Activated CD4-positive, alpha-beta T cell treated with anti-CD3 and anti-CD28 coated beads for 36 hours (primary cell): ENCODE measurements around the gene FBLN1. TPM values are rescaled to one million over a fixed set of nuclear protein-coding genes. Genes with fewer than 3 reads are reported as not detected.
"Not testable (repeated sequence)": the region's sequence is repeated elsewhere in the genome, so short reads cannot be mapped to it uniquely, and the experiment has no call there.

Experiments used
- ATAC-seq: fragments of 200-7000 bp; cut with Tn5 transposase; one replicate; pipeline ENCODE4 v1.10.0; 2021; ENCODE audit warnings: mild to moderate bottlenecking, moderate library complexity
- CTCF ChIA-PET: fragments of 350-600 bp; sonication (Branson Sonifier 250); formaldehyde crosslinking; loops from one replicate; lab custom pipeline; 2021; ENCODE audit warnings: antibody characterized with exemption; lab: Charles Lee
- POLR2A ChIA-PET: fragments of 350-600 bp; sonication (Branson Sonifier 250); formaldehyde crosslinking; loops from one replicate; lab custom pipeline; 2021; ENCODE audit warnings: antibody characterized with exemption, inconsistent platforms; lab: Charles Lee
- DNase-seq: peaks from one replicate; pipeline ENCODE4 v3.0.0-alpha.2; 2020
- H3K27ac Mint-ChIP-seq: one replicate; pipeline ENCODE4 v1.8.0; 2021; ENCODE audit warnings: mixed read lengths
- H3K27me3 Mint-ChIP-seq: one replicate; pipeline ENCODE4 v1.8.0; 2021; ENCODE audit warnings: mixed read lengths
- H3K36me3 Mint-ChIP-seq: one replicate; pipeline ENCODE4 v1.8.0; 2021; ENCODE audit warnings: low read depth, mixed read lengths
- H3K4me1 Mint-ChIP-seq: one replicate; pipeline ENCODE4 v1.8.0; 2021; ENCODE audit warnings: mixed read lengths
- H3K4me3 Mint-ChIP-seq: one replicate; pipeline ENCODE4 v1.8.0; 2021; ENCODE audit warnings: mild to moderate bottlenecking, moderate library complexity, mixed read lengths
- H3K9me3 Mint-ChIP-seq: one replicate; pipeline ENCODE4 v1.8.0; 2021; ENCODE audit warnings: low read depth, mixed read lengths
- intact Hi-C, 2 experiments: fragments of 100-400 bp; cut with DNase I in 1 of 2; cut with micrococcal nuclease in 1 of 2; formaldehyde crosslinking; loops; one replicate each; pipeline versions ENCODE4 v1.14.2 to v1.15.1; 2022 to 2024; cut with DNase I, micrococcal nuclease
- total RNA-seq, 2 experiments: library from RNA; stranded (reverse); gene quantifications; one replicate each; pipeline ENCODE4 v1.2.3, GENCODE V29; 2021

Gene FBLN1
- total RNA-seq, 2 experiments from 2014 or later = not detected

DNA sequence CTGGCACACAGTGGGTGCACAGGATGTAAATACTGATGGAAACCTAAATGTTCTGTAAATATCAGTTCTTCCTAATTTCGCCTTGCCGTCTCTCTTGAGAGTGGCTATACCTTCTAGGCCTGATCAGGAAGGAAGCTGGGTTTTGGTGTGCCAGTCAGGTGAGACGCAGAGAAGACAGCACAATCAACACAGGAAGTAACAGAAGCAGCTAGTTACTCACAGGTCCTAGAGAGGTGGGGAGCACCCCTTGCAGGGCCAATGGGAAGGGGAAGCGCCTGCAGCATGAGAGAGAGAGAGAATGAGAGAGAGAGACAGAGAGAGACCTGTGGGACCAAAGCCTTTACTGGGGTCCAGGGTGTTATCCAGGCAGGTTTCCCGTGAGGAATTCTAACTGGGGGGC, 80.8 kb downstream of the FBLN1 start:
- CTCF ChIA-PET = interaction anchor here (0.7 to 1.0 kb wide), 2 partner anchors 11 to 69 kb away, joined by 3 read pairs; no protein-coding TSS in a partner anchor
- Mint-ChIP-seq H3K36me3 (no peaks in the 10 kb centered on the region), H3K4me3 (no peak overlapping the region), H3K27me3 (peaks cover 2% of the 10 kb centered on the region), H3K4me1 (peaks cover 5% of the 10 kb centered on the region), H3K27ac (no peak overlapping the region), H3K9me3 (no peaks in the 10 kb centered on the region)
- DNase-seq (no peak), ATAC-seq (no peak)
- POLR2A ChIA-PET = no interaction called here
- intact Hi-C loops = no loop called here

GRCh38 chr22:45584121-45584570, 81.5 kb downstream of the FBLN1 start:
- Mint-ChIP-seq H3K27me3 (peaks cover 2% of the 10 kb centered on the region), H3K9me3 (no peaks in the 10 kb centered on the region), H3K36me3 (no peaks in the 10 kb centered on the region), H3K27ac (no peak overlapping the region), H3K4me3 (no peak overlapping the region), H3K4me1 (peaks cover 5% of the 10 kb centered on the region)
- ATAC-seq (no peak), DNase-seq (no peak)
- intact Hi-C loops = no loop called here
- ChIA-PET POLR2A (no interaction called here), CTCF (no interaction called here)

GRCh38 chr22:45584621-45585436, 82.1 kb downstream of the FBLN1 start:
- Mint-ChIP-seq H3K27me3 (peaks cover 2% of the 10 kb centered on the region), H3K36me3 (no peaks in the 10 kb centered on the region), H3K9me3 (no peaks in the 10 kb centered on the region), H3K4me3 (no peak overlapping the region), H3K27ac (no peak overlapping the region), H3K4me1 (peaks cover 5% of the 10 kb centered on the region)
- intact Hi-C loops = no loop called here
- DNase-seq (no peak), ATAC-seq (no peak)
- ChIA-PET POLR2A (no interaction called here), CTCF (no interaction called here)

- no peak overlapping the region for H3K4me3 Mint-ChIP-seq
- peaks cover 2% of the 10 kb centered on the region for H3K27me3 Mint-ChIP-seq
- ChIA-PET CTCF (no interaction called here), POLR2A (no interaction called here)
- ATAC-seq (no peak), DNase-seq (no peak)
- H3K4me1 Mint-ChIP-seq = peaks cover 5% of the 10 kb centered on the region
- intact Hi-C loops = no loop called here
- no peak overlapping the region for H3K27ac Mint-ChIP-seq
- no peaks in the 10 kb centered on the region for H3K36me3 Mint-ChIP-seq
- no peaks in the 10 kb centered on the region for H3K9me3 Mint-ChIP-seq
These were observed 82.7 kb downstream of the FBLN1 start for GRCh38 chr22:45585437-45585755.

DNA sequence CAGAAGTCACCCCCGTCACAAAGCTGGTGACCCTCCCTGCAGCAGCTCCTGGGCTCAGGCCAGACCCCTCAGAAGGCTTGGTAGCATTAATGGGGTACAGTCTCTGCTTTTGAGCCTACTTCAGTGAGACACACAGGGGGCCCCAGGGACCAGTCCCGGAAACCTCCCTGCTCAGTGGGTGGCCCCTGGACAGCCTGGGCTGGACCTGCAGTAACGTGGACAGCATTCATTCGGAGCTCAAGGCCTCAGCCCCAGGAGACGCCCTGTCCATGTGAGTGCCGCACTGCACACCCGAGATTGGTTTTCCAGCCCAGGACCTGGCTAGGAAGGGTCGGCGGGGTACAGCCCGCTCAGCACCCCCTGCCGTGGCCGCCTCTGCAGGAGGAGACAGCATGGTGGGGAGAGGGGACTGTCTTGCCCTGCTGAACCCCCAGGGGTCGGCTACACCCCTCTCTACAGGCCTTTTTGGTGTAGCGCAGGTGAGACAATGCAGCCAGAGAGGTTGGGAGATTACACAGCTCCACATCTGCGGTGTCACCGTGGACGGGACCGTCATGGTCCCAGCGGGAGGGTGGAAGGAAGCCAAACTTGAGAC, 83.4 kb downstream of the FBLN1 start:
- CTCF ChIA-PET = no interaction called here
- Mint-ChIP-seq H3K4me1 (peaks cover 5% of the 10 kb centered on the region), H3K27me3 (peaks cover 2% of the 10 kb centered on the region), H3K36me3 (no peaks in the 10 kb centered on the region), H3K9me3 (no peaks in the 10 kb centered on the region), H3K27ac (no peak overlapping the region), H3K4me3 (no peak overlapping the region)
- POLR2A ChIA-PET = no interaction called here
- ATAC-seq (no peak), DNase-seq (no peak)
- intact Hi-C loops = no loop called here

DNA sequence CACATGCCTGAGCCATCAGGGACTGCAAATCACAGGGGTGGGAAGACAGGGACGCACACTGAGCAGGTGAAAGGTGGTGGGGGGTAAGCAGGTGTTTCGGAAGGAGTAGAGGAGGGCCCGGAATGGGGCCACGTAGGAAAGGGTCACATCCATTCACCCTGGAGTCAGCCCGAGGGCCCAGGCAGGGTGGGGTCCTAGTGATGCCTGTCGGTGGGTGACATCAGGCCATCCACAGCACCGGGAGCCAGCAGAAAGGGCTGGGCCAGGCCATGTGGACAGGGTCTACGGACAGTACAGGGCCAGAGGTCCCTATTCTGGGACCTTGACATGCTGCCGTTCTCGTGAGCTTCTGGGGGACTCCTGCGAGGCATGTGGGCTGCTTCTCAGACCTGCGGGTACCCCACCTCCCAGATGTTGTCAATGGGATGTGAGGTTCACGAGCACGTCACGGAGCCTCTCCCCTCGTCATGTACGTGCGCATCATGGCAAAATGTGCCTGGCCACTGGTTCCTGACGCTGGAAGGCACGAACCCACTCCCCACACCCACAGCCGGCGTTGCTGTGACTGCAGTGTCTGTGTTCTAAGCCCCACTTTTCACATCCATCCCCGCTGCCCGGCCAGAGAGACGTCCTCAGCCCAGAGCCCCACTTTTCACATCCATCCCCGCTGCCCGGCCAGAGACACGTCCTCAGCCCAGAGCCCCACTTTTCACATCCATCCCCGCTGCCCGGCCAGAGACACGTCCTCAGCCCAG, 84.1 kb downstream of the FBLN1 start:
- POLR2A ChIA-PET = no interaction called here

DNA sequence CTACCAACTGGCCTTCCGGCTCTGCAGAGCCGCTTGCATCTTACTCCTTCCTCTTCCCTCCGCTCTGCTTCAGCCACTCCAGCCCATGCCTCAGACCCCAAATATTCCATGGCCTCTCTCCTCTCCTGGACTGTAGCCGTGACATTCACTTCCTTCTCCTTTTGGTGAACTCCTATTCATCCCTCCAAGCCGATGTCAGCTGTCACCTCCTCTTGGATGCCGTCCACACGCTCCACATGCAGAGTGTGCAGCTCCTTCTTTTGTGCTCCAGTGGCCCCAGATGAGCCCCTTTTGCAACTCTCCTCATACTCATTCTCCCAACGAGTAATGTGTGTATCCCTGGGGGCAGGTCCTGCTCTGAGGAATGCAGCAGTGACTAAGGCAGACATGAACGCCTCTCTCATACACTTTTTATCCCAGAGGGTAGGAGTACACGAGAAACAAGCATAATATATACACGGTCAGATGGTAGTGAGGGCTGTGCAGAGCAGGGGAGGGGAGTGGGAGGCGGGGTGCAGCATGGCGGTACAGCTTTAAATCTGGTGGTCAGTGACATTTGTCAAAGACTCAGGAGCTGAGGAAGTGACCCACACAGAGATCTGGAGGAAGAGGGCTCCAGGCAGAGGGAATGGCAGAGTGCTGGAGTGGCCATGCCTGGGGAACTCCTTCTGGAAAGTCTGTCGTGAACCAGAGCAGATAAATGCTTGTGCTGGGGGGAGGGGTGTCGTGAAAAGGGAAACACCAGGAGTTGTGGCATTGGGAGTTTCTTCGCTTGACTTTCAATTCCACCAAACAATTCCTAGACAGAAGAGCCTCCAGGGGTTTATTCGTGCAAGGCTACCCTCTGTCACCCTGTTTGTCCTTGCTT, 85.2 kb downstream of the FBLN1 start:
- Mint-ChIP-seq H3K9me3 (no peaks in the 10 kb centered on the region), H3K4me1 (peaks cover 5% of the 10 kb centered on the region), H3K36me3 (no peaks in the 10 kb centered on the region), H3K4me3 (no peak overlapping the region), H3K27me3 (peaks cover 2% of the 10 kb centered on the region), H3K27ac (no peak overlapping the region)
- intact Hi-C loops = no loop called here
- ATAC-seq (no peak), DNase-seq (no peak)
- CTCF ChIA-PET = interaction anchor here (0.7 kb wide), 1 partner anchor 311 kb away, joined by 3 read pairs; no protein-coding TSS in a partner anchor
- POLR2A ChIA-PET = no interaction called here

More for the DNA sequence above, 84.1 kb downstream of the FBLN1 start:
- Mint-ChIP-seq H3K36me3 (no peaks in the 10 kb centered on the region), H3K27me3 (peaks cover 2% of the 10 kb centered on the region), H3K4me3 (no peak overlapping the region), H3K9me3 (no peaks in the 10 kb centered on the region), H3K27ac (no peak overlapping the region), H3K4me1 (peaks cover 5% of the 10 kb centered on the region)
- DNase-seq (no peak), ATAC-seq (no peak)
- CTCF ChIA-PET = no interaction called here
- intact Hi-C loops = no loop called here

GRCh38 chr22:45589556-45589955, 86.9 kb downstream of the FBLN1 start:
- Mint-ChIP-seq H3K9me3 (no peaks in the 10 kb centered on the region), H3K27ac (no peak overlapping the region), H3K27me3 (peaks cover 3% of the 10 kb centered on the region), H3K36me3 (no peaks in the 10 kb centered on the region), H3K4me3 (no peak overlapping the region), H3K4me1 (no peaks in the 10 kb centered on the region)
- DNase-seq (no peak), ATAC-seq (no peak)
- POLR2A ChIA-PET = no interaction called here
- CTCF ChIA-PET = no interaction called here
- intact Hi-C loops = no loop called here

- intact Hi-C loops = no loop called here
- ChIA-PET CTCF (no interaction called here), POLR2A (no interaction called here)
- H3K4me1 Mint-ChIP-seq = no peaks in the 10 kb centered on the region
- no peak overlapping the region for H3K4me3 Mint-ChIP-seq
- no peaks in the 10 kb centered on the region for H3K9me3 Mint-ChIP-seq
- DNase-seq (no peak), ATAC-seq (no peak)
- peaks cover 6% of the 10 kb centered on the region for H3K27me3 Mint-ChIP-seq
- H3K36me3 Mint-ChIP-seq = no peaks in the 10 kb centered on the region
- H3K27ac Mint-ChIP-seq = no peak overlapping the region
These were observed 87.6 kb downstream of the FBLN1 start for GRCh38 chr22:45590262-45590661.

DNA sequence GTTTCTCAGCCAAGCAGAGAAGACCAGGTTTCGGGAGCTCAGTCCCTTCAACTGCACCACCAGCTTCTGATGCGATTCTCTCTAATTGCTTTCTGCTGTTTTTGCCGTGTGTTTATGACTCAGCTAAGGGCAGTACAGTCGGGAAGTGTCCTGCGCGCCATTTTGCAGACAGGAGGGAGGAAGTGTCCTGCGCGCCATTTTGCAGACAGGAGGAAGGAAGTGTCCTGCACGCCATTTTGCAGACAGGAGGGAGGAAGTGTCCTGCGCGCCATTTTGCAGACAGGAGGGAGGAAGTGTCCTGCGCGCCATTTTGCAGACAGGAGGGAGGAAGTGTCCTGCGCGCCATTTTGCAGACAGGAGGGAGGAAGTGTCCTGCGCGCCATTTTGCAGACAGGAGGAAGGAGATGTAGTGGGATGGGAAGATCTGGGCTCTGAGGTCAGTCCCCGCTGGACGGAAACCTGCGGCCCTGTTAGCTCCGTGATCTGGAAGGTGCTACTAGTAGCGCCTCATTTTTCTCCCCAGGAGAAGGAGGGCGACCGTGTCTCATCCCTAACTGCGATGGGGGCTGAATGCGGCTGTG, 89.0 kb downstream of the FBLN1 start:
- H3K9me3 Mint-ChIP-seq, H3K4me3 Mint-ChIP-seq, H3K27ac Mint-ChIP-seq, H3K27me3 Mint-ChIP-seq, H3K36me3 Mint-ChIP-seq, DNase-seq, POLR2A ChIA-PET, ATAC-seq, intact Hi-C loops, H3K4me1 Mint-ChIP-seq: not testable (repeated sequence)
- CTCF ChIA-PET = interaction anchor here (0.5 to 1.4 kb wide), 4 partner anchors 10 to 414 kb away, joined by 3 read pairs; no protein-coding TSS in a partner anchor
